T-helper 2 cell (primary cell): Measurements from ENCODE around the gene TMUB2.
A peak's percentile ranks its signal among the peaks of the same experiment; 100 is the strongest.
"Not testable (repeated sequence)": the region's sequence is repeated elsewhere in the genome, so short reads cannot be mapped to it uniquely, and the experiment has no call there.

ENCODE experiments used
- DNase-seq, 5 experiments: peaks; one replicate each; pipeline versions ENCODE4 v3.0.0 to v3.0.0-alpha.2; 2012 to 2022
- total RNA-seq, 2 donors: gene quantifications; one replicate each; lab custom pipeline; 2026; lab: John Stamatoyannopoulos, UW

The TMUB2 gene
- total RNA-seq = 53.0 to 68.0 reads per million in 2 donors

DNA sequence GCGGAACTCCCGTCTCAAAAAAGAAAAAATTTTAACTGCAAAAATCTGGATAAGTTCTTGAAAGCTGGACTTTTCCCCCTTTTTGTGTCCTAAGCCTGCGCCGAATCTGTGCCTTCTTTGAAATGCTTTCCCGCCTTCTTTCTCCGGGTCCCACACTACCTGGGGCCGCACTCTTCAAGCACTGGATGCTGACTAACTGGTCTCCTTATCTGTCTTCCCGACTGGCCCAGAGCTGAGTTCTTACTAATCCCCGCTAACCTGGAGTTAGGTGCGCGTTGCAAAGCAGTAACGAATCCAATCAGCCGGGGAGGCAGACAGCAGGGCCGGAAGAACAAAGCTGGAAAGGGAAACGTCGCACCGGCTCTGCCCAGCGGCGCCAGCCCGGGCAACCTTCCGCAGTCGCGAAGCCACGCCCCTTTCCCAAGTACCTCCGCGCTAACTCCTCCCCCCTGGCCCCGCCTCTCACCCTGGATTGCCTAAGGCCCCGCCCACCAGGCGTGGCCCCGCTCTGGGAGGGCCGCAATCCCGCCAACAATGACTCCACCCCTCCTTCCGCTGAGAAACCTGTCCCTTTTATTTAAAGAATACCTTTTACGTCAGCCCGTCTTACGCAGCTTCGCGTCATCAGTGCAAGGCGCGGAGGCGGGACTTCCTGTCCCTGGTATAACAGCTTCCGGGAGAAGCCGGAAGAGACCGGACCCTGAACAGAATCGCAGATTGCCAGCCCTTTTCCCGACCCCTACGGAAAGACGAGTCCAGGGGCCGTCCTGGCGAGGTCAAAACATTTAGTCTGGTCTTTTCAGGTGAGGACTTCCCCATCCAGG, at the start of gene TMUB2:
Gene TMUB2, plus strand, starts transcription at position 666 of the 824 bp plus-strand sequence. CDS start 737 bp downstream, outside the sequence.
- peak; percentile 99 to 100 (median 99) for DNase-seq

DNA sequence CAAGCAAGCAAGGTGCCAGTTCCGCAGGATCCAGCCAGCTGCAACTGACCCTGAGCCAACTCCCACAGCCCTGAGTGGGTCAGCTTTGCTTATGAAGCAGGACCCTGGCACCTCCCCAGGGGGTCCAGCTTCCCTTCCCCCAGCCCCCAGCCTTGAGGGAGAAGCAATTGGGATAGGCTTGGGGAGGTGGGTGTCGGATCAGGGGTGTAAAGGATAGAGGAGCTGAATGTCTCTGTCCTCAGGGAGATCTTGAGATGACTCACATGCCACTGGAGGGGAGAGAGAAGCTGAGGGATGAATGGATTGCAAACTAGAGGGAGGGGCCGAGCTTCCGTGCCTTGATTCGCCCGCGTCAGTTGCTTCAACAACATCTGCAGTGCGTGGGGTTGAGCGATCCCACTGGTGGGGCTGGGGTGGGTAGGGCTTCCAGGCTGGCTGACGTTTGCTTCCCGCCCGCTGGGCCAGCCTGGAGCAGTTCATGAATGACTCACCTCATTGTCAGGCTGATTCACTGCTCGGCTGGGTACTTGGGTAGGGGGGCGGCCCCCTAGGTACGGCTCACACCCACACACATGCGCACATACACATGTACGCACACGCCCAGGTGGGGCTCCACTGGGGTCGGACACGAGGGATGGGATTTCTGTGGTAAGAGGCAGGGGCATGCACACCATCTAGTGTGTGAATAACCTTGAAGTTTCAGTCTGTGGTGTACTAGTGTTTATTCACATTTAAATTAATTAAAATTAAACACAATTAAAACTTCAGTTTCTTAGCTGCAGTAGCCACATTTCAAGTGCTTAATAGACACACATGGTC, 48.7 kb upstream of the TMUB2 start:
- DNase-seq = peak in 3 of 5 experiments; percentile 32 to 69 (median 65)

DNA sequence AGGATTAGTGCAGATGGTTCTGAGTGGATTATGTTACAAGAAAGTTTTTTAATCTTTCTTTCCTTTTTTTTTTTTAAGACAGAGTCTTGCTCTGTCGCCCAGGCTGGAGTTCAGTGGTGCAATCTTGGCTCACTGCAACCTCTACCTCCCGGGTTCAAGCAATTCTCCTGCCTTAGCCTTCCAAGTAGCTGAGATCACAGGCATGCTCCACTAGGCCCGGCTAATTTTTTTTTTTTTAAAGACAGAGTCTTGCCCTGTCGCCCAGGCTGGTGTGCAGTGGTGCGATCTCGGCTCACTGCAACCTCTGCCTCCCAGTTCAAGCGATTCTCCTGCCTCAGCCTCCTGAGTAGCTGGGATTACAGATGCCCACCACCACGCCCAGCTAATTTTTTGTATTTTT, 42.9 kb upstream of the TMUB2 start:
- DNase-seq = not testable (repeated sequence)

DNA sequence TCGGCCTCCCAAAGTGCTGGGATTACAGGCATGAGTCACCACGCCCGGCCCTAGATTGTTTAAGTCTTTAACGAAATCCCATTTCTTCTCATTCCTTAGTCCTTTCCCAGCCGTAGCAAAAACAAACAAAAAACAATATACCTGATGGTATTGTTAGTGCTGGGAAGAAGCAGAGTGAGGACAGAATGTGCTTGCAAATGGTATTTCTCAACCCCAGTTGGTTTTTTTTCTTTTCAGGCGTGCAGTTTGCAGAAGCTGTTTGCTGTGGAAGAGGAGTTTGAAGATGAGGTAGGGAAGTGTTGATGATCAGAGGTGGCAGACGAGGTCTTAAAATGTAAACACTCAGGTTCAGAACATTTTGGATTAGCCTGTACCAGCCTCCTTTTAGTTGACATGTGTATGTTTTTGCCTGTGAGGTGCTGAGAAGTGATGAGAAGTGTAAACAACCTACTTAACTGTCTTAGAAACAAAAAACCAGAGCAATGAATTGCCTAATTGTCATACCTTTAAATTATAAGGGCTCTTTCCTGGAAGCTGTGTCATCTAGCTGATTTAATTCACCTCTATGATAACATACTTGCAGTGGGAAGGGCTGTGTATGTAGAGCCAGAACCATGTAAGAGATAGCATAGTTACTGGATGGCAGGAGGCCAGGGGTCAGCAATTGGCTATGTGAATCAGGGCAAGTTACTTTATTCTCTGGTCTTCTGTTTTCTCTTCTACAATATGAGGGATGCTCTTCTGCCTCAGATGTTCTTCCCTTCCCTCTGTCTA, 41.6 kb upstream of the TMUB2 start:
- no peak for DNase-seq

DNA sequence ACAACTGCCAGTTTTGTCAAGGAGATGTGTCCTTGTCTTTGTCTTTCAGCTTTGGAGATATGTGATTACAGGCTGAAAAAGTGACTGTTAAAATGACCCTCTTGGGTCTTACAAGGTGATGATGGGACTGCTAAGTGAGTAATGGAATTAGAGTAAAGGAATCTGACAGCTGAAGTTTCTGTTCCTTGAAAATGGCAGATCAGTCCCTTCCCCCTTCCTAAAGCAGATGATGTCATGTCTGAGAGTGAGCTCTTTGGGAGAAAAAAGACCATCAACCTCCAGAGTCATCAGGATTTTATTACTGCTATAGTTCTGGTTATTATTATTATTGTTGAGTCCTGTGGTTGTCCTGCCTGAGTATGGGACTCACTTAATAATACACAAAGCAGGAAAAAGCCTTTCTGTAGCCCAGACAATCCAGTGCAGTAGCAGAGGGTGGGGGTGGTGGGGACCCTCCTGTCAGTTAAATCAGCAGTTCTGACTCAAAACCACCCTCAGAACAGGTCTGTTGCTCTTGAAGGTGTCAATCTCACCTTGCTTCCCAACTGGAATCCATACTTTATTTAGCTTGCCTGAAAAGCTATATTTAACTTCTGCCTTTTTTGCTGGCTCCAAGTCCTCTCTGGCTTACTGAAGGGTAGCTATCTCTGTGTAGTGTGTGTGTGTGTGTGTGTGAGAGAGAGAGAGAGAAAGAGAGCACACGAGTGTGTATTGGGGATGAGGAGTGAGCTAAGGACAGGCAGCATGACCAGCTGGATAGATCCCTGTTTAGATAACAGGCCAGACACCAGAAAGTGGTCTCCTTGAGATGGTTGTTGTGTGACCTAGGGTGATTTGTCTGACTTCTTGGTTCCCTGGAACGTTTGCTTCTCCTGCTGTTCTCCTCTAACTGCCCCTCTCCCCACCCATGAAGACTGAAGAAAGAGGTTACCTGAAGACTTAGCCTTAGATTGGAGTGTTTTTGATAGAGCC, 40.1 kb upstream of the TMUB2 start:
- DNase-seq = no peak

- no peak for DNase-seq
Measured at GRCh38 chr17:44147812-44148211, 39.0 kb upstream of the TMUB2 start.

GRCh38 chr17:44149066-44149465, 37.7 kb upstream of the TMUB2 start:
- not testable (repeated sequence) for DNase-seq

GRCh38 chr17:44149750-44150329, 36.9 kb upstream of the TMUB2 start:
- DNase-seq = no peak

- no peak for DNase-seq
Measured at GRCh38 chr17:44152875-44153274, 33.9 kb upstream of the TMUB2 start.

- no peak for DNase-seq
Measured at GRCh38 chr17:44155488-44155887, 31.3 kb upstream of the TMUB2 start.

DNA sequence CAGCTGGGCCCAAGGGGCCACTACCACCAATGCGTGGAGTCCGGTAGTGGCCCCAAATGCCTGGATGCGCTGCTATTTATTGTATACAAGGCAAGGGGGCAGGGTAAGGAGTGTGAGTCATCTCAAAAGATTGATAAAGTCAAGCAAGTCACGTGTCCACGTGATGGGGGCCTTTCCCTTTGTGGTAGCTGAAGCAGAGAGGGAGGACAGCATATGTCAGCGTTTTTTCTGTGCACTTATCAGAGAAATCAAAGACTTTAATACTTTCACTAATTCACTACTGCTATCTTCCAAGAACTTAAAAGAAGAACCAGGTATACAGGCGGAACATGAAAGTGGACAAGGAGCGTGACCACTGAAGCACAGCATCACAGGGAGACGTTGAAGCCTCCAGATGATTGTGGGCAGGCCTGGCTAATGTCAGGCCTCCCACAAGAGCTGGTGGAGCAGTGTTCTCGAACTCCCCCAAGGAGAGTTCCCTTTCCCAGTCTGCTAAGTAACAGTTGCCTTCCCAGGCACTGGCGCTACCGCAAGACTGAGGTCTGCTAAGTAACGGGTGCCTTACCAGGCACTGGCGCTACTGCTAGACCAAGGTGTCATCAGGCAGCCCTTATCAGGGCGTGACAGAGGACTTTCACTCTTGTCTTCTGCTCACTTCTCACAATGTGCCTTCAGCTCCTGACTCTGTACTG, 27.1 kb upstream of the TMUB2 start:
- peak in 3 of 5 experiments; percentile 28 to 92 (median 60) for DNase-seq

- DNase-seq = no peak
Measured at GRCh38 chr17:44164476-44164875, 22.3 kb upstream of the TMUB2 start.

DNA sequence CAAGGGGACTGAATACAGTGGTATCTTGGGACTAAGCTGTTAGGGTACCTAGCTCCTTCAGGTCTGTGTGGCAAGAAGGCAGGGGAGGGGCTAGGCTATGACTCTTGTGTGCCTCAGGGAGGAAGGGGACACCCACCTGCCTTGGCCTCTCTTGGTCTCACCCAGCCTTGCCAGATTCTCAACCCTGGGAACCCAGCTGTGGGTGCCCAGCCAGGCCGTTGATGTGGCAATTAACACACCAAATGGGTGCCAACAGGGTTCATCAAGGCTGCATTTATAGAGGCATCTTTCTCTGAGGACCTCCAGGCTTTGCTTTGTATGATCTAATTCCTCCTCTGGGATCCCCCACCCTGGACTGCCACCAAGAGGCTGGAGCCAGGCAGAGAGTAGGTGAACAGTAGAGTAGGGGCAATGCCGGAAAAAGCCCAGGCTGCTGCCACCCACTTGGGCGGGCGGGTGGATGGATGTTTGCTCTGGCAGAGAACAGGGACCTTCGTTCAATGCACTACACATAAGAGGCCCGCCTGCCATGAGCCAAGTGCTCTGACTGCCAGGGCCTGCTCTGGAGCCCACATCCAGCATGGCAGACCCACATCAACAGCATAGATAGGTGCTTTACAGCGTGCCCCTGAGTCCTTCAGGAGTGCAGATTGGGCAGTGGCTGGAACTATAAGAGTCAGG, 19.5 kb upstream of the TMUB2 start:
- DNase-seq = no peak

- DNase-seq = no peak
Measured at GRCh38 chr17:44170135-44170498, 16.7 kb upstream of the TMUB2 start.

DNA sequence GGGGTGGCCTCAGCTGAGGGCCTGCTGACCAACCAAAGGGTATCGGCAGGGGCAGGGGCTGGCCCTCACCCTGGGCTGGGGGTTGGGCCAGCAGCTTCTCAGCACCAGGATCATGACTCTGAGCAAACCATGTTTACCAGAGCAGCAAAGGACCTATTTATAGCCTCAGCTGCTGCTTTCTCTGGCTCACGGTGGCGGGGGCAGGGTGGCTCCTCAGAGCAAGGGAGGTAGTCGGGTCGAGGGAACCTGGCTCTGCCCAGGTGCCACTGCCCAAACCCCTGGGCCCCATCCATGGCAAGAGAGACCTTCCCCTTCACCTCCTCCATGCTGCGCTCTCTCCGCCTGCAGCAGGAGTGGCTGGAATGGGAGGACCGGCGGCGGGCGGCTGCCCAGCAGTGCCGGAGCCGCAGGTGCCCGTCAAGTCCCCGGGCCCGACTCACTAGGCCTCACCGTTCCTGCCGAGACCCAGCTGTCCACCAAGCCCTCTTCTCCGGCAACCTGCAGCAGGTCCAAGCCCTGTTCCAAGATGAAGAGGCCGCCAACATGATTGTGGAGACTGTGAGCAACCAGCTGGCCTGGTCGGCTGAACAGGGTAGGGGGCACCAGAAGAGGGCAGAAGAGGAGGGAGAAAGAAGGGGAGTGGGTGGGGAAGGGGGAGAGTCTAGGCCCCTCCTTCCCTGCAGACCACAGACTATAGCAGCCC, 16.1 kb upstream of the TMUB2 start, which contains the start of gene ASB16:
Gene ASB16, plus strand, starts transcription at position 206 of the 703 bp plus-strand sequence. Its CDS starts 86 bp downstream, at position 292.
- DNase-seq = no peak

GRCh38 chr17:44171931-44172455, 14.8 kb upstream of the TMUB2 start:
- no peak for DNase-seq

GRCh38 chr17:44174427-44174826, 12.3 kb upstream of the TMUB2 start:
- DNase-seq = no peak

GRCh38 chr17:44176257-44176656, 10.5 kb upstream of the TMUB2 start:
- DNase-seq = no peak
